Cerebellar nuclear complex (tissue), 1 donor: Measurements from ENCODE around the gene LTB4R.
"Not testable (repeated sequence)": the region's sequence is repeated elsewhere in the genome, so short reads cannot be mapped to it uniquely, and the experiment has no call there.

Experiments used
- DNase-seq, 2 experiments: peaks; one replicate each; lab custom pipeline; 2025; lab: John Stamatoyannopoulos, UW

The LTB4R gene

DNA sequence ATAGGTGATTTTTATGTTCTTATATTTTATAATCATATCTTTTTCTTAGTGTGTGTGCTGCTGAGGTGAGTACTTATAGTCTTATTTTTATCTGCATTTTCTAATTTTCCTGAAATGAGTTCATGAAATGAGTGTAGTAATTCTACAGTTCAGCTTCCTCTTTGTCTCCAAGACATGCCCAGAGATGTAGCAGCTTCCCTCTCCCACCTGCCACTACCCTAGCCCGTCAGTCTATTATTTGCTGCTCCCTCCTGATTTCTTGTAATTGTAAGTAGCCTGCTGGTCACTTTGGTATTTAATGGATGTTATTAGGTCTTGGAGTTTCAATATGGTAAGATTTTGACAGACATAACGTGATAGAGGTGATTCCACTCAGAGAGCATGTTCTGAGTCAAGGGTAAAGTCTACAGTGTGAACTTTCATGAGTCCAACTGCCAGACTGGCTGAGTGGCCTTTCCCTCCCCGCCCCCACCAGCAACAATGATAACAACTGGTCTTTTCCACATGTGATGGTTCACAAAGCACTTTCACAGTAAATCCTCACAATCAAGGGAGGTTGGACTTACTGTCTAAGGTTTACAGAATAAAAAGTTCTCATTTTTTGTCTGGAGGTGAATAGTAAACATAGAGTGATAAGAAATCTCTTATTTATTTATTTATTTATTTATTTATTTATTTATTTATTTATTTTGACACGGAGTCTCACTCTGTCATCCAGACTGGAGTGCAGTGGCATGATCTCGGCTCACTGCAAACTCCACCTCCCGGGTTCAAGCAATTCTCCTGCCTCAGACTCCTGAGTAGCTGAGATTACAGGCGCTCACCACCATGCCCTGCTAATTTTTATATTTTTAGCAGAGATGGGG lies 32.7 kb downstream of the LTB4R start:
- DNase-seq = no peak

- no peak for DNase-seq
Measured at GRCh38 chr14:24347134-24347533, 35.8 kb downstream of the LTB4R start.

DNA sequence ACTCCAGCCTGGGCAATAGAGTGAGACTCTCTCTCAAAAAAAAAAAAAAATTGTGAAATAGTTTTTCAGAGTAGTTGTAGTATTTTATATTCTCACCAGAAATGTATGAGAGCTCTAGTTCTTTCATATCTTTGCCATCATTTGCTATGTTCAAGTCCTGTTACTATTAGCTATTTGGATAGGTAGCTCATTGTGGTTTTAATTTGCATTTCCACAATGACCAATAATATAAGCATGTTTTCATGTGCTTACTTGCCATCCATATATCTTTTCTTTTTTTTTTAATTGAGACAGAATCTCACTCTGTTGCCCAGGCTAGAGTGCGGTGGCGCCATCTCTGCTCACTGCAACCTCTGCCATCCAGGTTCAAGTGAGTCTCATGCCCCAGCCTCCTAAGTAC lies 36.9 kb downstream of the LTB4R start:
- DNase-seq = no peak

DNA sequence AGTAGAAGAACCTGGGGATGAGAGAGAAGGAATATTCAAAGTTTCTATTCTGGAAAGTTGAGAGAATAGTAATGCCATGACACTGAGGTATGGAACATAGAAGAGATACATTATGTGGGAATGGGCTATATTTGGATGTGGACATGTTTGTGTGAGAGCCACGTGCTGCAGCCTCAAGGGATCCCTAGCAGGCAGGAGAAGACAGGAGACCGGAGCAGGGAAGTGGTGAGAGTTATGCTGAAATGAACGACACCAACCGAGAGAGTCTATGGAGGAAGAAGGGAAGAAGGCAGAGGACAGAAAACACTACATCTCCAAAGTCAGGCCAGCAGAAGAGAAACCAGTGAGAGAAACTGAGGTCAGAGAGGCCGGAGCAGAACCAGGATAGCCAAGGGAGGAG lies 38.4 kb downstream of the LTB4R start:
- DNase-seq = no peak

DNA sequence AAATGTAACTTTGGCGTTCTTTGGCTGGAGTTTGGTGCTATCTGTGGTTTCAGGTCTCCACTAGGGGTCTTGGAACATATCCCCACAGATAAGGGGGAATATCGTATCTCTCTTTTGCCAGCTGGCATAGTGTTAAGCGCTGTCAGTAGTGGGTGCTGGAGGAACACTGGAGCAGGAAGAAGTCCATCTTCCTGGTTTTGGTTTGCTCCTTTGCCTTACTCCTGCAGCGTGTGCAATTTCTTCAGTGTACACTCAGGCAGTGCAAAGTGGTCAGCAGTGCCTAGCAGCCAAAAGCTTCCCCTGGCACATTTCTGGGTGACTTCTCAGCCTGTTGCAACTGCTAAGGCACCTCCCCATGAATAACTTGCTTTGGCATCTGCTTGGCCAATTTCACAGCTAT lies 40.2 kb downstream of the LTB4R start:
- DNase-seq = no peak

GRCh38 chr14:24353559-24354481 lies 42.5 kb downstream of the LTB4R start:
- DNase-seq = no peak

DNA sequence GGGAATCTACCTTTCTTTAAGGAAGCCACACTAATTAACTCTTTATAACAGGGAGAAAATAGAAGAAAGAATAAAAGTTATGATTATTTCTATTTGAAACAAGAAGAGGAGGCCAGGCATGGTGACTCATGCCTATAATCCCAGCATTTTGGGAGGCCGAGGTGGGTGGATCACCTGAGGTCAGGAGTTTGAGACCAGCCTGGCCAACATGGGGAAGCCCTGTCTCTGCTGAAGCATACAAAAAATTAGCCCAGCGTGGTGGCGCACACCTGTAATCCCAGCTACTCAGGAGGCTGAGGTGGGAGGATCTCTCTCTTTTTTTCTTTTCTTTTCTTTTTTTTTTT lies 43.2 kb downstream of the LTB4R start:
- DNase-seq = not testable (repeated sequence)

GRCh38 chr14:24355009-24355408 lies 43.7 kb downstream of the LTB4R start:
- DNase-seq = no peak

DNA sequence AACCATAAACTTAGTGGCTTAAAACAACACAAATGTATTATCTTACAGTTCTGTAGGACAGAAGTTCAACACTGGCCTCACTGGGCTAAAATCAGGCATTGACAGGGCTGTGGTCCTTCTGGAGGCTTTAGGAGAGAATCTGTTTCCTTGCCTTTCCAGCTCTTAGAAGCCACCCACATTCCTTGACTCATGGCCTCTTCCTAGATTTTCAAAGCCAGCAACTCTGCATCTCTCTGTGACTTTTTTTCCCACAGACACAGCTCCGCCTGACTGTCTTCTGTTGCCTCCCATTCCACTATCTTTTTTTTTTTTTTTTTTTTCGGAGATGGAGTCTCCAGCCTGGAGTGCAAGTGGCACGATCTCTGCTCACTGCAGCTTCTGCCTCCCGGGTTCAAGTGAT lies 44.9 kb downstream of the LTB4R start:
- no peak for DNase-seq

- no peak for DNase-seq
Measured at GRCh38 chr14:24360281-24360680, 49.0 kb downstream of the LTB4R start.

GRCh38 chr14:24361326-24361725 lies 50.0 kb downstream of the LTB4R start:
- DNase-seq = no peak

GRCh38 chr14:24362241-24362960 lies 51.1 kb downstream of the LTB4R start:
- DNase-seq = no peak

DNA sequence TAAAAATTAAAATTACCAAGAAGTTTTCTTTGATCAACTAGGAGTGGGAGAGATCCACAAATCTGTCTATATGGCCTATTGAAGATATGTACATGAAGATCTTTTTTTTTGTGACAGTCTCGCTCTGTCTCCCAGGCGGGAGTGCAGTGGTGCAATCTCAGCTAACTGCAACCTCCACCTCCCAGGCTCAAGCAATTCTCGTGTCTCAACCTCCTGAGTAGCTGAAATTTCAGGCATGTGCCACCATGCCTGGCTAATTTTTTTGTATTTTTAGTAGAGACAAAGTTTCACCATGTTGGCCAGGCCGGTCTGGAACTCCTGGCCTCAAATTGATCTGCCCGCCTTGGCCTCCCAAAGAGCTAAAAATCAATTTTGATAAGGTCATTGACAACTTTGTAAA lies 52.1 kb downstream of the LTB4R start:
- no peak for DNase-seq

GRCh38 chr14:24364841-24365240 lies 53.5 kb downstream of the LTB4R start:
- no peak for DNase-seq

DNA sequence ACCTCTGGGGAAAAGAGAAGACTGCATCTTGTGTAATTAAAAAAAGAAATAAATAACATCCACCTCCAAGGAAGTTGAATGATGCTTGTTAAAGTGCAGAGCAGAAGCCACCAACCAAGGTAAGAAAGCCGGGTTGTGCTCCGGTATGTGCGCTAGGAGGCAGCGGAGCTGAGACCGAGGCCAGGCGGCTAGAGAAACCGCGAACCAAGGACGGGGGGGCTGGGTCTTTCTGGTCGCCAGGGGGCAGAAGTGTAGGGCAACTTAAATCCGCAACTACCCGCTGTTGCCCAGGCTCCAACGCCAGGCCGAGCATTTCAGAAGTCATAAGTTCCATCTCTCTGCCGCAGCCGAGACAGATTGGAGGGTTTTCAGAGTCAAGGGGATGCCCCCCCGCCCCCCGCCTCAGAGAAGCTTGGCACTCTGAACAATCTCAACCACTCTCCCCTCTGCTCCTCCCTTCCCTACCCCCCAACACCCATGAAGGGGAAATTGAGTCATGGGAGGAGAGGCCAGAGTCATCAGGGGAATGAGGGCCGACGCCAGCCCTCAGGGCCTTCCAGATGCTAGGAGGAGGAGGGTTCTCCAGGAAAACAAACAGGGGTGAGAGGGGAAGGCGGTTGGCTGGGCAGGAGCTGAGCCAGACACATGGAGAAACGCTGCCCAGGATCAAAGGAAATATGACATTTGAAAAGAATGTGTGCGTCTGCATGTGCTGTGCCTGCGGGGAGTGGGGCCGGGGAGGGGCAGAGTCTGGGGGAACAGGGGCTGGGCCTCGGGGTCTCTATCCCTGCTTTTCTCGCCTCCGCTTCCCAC lies 54.5 kb downstream of the LTB4R start:
- DNase-seq = peak in 1 of 2 experiments; percentile 14

DNA sequence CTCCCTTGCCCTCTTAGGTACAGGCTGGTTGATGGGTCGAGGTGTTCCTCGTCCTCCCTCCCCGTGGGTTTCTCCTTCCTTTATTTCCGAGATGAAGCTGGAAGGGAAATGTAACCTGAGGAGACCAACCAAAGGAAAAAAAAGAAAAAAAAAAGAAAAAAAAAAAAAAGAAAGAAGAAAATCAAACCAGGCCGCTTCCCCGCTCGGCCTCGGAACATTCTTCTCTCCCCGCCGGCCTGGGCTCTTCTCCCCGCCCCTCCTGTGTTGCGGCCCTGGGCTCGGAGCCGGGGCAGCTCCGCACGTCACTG lies 55.1 kb downstream of the LTB4R start:
- DNase-seq = no peak

- DNase-seq = peak; percentile 81 to 88
Measured at GRCh38 chr14:24366721-24367513, 55.6 kb downstream of the LTB4R start.
